CD4-positive, alpha-beta T cell (primary cell): ENCODE measurements around the gene BICRA. TPM values are rescaled to one million over a fixed set of nuclear protein-coding genes. Genes with fewer than 3 reads are reported as not detected.

Source experiments
- ATAC-seq: fragments of 200-7000 bp; cut with Tn5 transposase; one replicate; pipeline ENCODE4 v1.10.0; 2022; ENCODE audit warnings: mild to moderate bottlenecking; ENCODE audit not compliant: poor library complexity
- CTCF ChIA-PET: fragments of 350-600 bp; sonication (Branson Sonifier 250); formaldehyde crosslinking; loops from one replicate; lab custom pipeline; 2021; ENCODE audit warnings: antibody characterized with exemption, inconsistent platforms; lab: Charles Lee
- POLR2A ChIA-PET: fragments of 350-600 bp; sonication (Branson Sonifier 250); formaldehyde crosslinking; loops from one replicate; lab custom pipeline; 2021; ENCODE audit warnings: antibody characterized with exemption, inconsistent platforms; lab: Charles Lee
- DNase-seq, 14 experiments: peaks; one replicate each; pipeline ENCODE4 v3.0.0-alpha.2; 2013 to 2020; ENCODE audit warnings: mixed read lengths in 2 of 14
- H3K27ac ChIP-seq, 2 donors: one replicate each; pipeline versions ENCODE4 v1.5.1 to v1.7.0; 2013; ENCODE audit warnings: low read length in 2 of 2, low read depth in 1 of 2, mild to moderate bottlenecking in 1 of 2
- H3K27me3 ChIP-seq, 2 experiments: 1 replicate in 1 of 2; 2 replicates in 1 of 2; pipeline versions ENCODE4 v1.6.1 to v1.7.0; 2013; ENCODE audit warnings: low read length in 2 of 2, control low read depth in 1 of 2, mild to moderate bottlenecking in 1 of 2, moderate library complexity in 1 of 2; ENCODE audit not compliant: insufficient read depth in 2 of 2, control insufficient read depth in 1 of 2
- H3K36me3 ChIP-seq: one replicate; pipeline ENCODE4 v1.6.1; 2013; ENCODE audit warnings: low read length, control low read depth; ENCODE audit not compliant: insufficient read depth
- H3K4me1 ChIP-seq: one replicate; pipeline ENCODE4 v1.6.1; 2013; ENCODE audit warnings: low read length, control low read depth; ENCODE audit not compliant: insufficient read depth
- H3K4me3 ChIP-seq: one replicate; pipeline ENCODE4 v1.5.1; 2013; ENCODE audit warnings: mild to moderate bottlenecking, low read length, moderate library complexity
- H3K9me3 ChIP-seq, 2 experiments: 1 replicate in 1 of 2; 2 replicates in 1 of 2; pipeline versions ENCODE4 v1.6.1 to v1.7.0; 2013; ENCODE audit warnings: low read length in 2 of 2, mild to moderate bottlenecking in 2 of 2, control low read depth in 1 of 2, moderate library complexity in 1 of 2; ENCODE audit not compliant: control insufficient read depth in 1 of 2, insufficient read depth in 1 of 2
- H3K27ac Mint-ChIP-seq: one replicate; pipeline ENCODE4 v1.8.0; 2020; ENCODE audit warnings: mixed read lengths
- H3K27me3 Mint-ChIP-seq: one replicate; pipeline ENCODE4 v1.8.0; 2021; ENCODE audit warnings: mixed read lengths
- H3K36me3 Mint-ChIP-seq: one replicate; pipeline ENCODE4 v1.8.0; 2021; ENCODE audit warnings: low read depth, mixed read lengths
- H3K4me1 Mint-ChIP-seq: one replicate; pipeline ENCODE4 v1.8.0; 2021; ENCODE audit warnings: low read depth, mixed read lengths
- H3K4me3 Mint-ChIP-seq: one replicate; pipeline ENCODE4 v1.8.0; 2020; ENCODE audit warnings: mild to moderate bottlenecking, mixed read lengths
- H3K9me3 Mint-ChIP-seq: one replicate; pipeline ENCODE4 v1.8.0; 2020; ENCODE audit warnings: mixed read lengths
- intact Hi-C, 2 experiments: fragments of 100-400 bp; cut with DNase I in 1 of 2; cut with micrococcal nuclease in 1 of 2; formaldehyde crosslinking; loops; one replicate each; pipeline versions ENCODE4 v1.15.1 to v1.9.0; 2023 to 2025; cut with DNase I, micrococcal nuclease
- total RNA-seq, 174 experiments: library from RNA in 2 of 174; stranded (reverse) in 2 of 174; gene quantifications; one replicate each; pipeline ENCODE4 v1.2.3 and lab custom pipeline; 2021 to 2026
- TF ChIP-seq, protein P1 (sequence below): fragments of 200-600 bp; IDR thresholded peaks from one replicate; pipeline ENCODE4 v1.8.0; 2022; ENCODE audit warnings: antibody characterized with exemption, mild to moderate bottlenecking

Gene BICRA
- total RNA-seq, 2 experiments from 2014 or later = 21.2 to 22.0 TPM

DNA sequence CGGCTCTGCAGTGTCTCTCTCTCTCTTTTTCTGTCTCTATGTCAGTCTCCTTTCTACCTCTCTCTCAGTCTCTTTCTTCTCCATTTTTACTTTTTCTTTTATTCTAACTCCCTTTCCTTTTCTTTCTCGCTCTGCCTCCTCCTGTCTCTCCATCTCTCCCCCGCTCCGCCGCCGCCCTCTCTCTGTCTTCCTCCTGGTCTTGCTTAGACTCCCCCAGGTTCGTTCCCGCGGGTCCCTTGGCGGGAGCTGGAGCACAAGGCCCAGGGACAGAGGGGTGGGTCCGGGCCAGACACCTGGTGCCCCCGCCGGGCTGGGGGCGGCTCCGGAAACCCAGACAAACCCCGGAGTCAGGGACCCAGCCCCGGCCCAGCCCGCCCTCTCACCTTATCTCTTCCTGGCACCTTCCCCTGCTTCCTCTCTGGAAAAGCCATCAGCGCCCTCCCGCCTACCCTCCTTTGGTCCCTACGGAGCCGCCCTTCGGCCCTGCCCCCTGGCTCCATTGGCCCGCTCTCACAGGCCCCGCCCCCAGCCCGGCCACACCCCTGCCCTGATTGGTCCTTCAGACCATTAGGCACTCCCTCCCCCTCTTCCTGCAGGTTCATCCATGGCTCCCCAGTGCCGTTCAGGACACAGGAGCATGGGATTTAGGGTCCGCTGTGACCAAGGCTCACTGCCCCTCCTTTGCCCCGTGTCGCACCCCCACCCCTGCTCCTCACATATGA lies 121.0 kb downstream of the BICRA start:
- H3K4me3 ChIP-seq = peak overlapping the region; percentile 40
- peak in 5 of 14 experiments; percentile 9 to 48 (median 25) for DNase-seq

DNA sequence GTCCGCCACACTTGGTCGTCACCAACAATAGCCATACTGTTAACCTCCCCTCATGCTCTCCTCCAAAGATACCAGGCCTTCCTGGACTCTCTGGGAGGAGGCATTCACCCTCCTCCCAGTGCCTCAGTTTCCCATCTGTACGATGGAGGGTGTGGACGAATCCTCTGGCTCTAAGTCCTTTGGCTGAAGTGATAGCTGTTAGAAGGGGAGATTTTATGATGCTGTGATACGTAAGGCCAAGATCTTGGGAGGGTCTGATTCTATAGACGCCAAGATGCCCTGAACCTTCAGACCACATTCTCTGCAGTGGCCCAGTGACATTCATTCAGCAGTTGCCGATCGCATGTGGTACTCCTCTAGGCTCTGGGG lies 121.6 kb downstream of the BICRA start:
- Mint-ChIP-seq H3K36me3 (no peaks in the 10 kb centered on the region), H3K4me1 (peaks cover 17% of the 10 kb centered on the region), H3K27me3 (peaks cover 31% of the 10 kb centered on the region), H3K4me3 (peak overlapping the region; percentile 60), H3K27ac (no peak overlapping the region), H3K9me3 (no peaks in the 10 kb centered on the region)
- DNase-seq (no peak), ATAC-seq (no peak)
- peaks cover 14% of the 10 kb centered on the region for H3K4me1 ChIP-seq
- H3K36me3 ChIP-seq = no peaks in the 10 kb centered on the region
- TF ChIP-seq, protein P1, sequence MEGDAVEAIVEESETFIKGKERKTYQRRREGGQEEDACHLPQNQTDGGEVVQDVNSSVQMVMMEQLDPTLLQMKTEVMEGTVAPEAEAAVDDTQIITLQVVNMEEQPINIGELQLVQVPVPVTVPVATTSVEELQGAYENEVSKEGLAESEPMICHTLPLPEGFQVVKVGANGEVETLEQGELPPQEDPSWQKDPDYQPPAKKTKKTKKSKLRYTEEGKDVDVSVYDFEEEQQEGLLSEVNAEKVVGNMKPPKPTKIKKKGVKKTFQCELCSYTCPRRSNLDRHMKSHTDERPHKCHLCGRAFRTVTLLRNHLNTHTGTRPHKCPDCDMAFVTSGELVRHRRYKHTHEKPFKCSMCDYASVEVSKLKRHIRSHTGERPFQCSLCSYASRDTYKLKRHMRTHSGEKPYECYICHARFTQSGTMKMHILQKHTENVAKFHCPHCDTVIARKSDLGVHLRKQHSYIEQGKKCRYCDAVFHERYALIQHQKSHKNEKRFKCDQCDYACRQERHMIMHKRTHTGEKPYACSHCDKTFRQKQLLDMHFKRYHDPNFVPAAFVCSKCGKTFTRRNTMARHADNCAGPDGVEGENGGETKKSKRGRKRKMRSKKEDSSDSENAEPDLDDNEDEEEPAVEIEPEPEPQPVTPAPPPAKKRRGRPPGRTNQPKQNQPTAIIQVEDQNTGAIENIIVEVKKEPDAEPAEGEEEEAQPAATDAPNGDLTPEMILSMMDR = no peak
- POLR2A ChIA-PET = no interaction called here
- peaks cover 0 to 12% of the 10 kb centered on the region in 2 experiments for H3K9me3 ChIP-seq
- intact Hi-C loops = no loop called here
- no peak overlapping the region for H3K27ac ChIP-seq
- CTCF ChIA-PET = no interaction called here
- peaks cover 16 to 21% of the 10 kb centered on the region in 2 experiments for H3K27me3 ChIP-seq
- H3K4me3 ChIP-seq = no peak overlapping the region

More for the DNA sequence above, 121.0 kb downstream of the BICRA start:
- Mint-ChIP-seq H3K4me1 (peaks cover 17% of the 10 kb centered on the region), H3K9me3 (no peaks in the 10 kb centered on the region), H3K36me3 (no peaks in the 10 kb centered on the region), H3K27me3 (peaks cover 31% of the 10 kb centered on the region), H3K27ac (no peak overlapping the region), H3K4me3 (peak overlapping the region; percentile 60)
- CTCF ChIA-PET = no interaction called here
- Histone ChIP-seq H3K27ac (no peak overlapping the region), H3K4me1 (peaks cover 14% of the 10 kb centered on the region), H3K27me3 (peaks cover 16 to 21% of the 10 kb centered on the region in 2 experiments), H3K9me3 (peaks cover 0 to 12% of the 10 kb centered on the region in 2 experiments), H3K36me3 (no peaks in the 10 kb centered on the region)
- peak; percentile 61 for ATAC-seq
- TF ChIP-seq, protein P1 = no peak
- POLR2A ChIA-PET = no interaction called here
- intact Hi-C loops = no loop called here

DNA sequence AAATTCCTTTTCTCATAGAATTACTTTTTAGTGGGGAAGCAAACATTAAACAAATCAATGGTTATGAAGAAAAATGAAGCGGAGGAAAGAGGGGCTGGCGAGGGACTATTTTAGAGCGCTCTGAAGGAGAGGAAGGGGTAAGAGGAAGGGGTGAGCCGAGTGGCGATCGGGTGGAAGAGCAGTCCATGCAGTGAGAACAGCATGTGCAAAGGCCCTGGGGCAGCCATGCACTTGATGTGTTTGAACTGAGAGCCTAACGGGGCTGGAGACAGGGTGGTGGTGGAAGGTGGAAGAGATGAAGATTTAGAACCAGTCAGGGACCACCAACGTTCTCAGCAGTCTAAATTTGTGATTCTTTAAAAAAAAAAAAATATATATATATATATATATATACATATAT lies 122.0 kb downstream of the BICRA start:
- Mint-ChIP-seq H3K36me3 (no peaks in the 10 kb centered on the region), H3K9me3 (no peaks in the 10 kb centered on the region), H3K27ac (no peak overlapping the region), H3K27me3 (peaks cover 31% of the 10 kb centered on the region), H3K4me1 (peaks cover 17% of the 10 kb centered on the region), H3K4me3 (no peak overlapping the region)
- CTCF ChIA-PET = no interaction called here
- Histone ChIP-seq H3K4me1 (peaks cover 14% of the 10 kb centered on the region), H3K9me3 (peaks cover 0 to 8% of the 10 kb centered on the region in 2 experiments), H3K27me3 (peaks cover 16 to 21% of the 10 kb centered on the region in 2 experiments), H3K27ac (no peak overlapping the region), H3K4me3 (no peak overlapping the region), H3K36me3 (no peaks in the 10 kb centered on the region)
- POLR2A ChIA-PET = no interaction called here
- intact Hi-C loops = no loop called here
- DNase-seq = no peak
- no peak for ATAC-seq
- TF ChIP-seq, protein P1 = no peak
